K562 (cell line): ENCODE data around the gene CCSER2. TPM values are rescaled to one million over a fixed set of nuclear protein-coding genes. Genes with fewer than 3 reads are reported as not detected.
A peak's percentile ranks its signal among the peaks of the same experiment; 100 is the strongest.

Experiments
- ARID3A ChIP-seq: IDR thresholded peaks from 2 replicates; pipeline ENCODE4 v1.6.1; 2012; ENCODE audit warnings: low read depth, low read length, improper control_type of control experiment, borderline replicate concordance
- BCOR ChIP-seq: fragments of 450-650 bp; IDR thresholded peaks from 2 replicates; pipeline ENCODE4 v1.6.1; 2016
- BRF1 ChIP-seq: IDR thresholded peaks from 3 replicates; pipeline ENCODE4 v1.6.1; 2011; ENCODE audit warnings: borderline replicate concordance, mild to moderate bottlenecking; ENCODE audit not compliant: insufficient read length; ENCODE audit errors: extremely low read depth
- CCNT2 ChIP-seq: IDR thresholded peaks from 2 replicates; pipeline ENCODE4 v1.6.1; 2011; ENCODE audit warnings: borderline replicate concordance, low read depth, mild to moderate bottlenecking, moderate library complexity, mixed read lengths, low read length; ENCODE audit not compliant: insufficient read length; ENCODE audit errors: extremely low read depth
- CREB1 ChIP-seq, 2 experiments: sonication (generic) in 1 of 2; formaldehyde crosslinking in 1 of 2; IDR thresholded peaks; 2 replicates each; pipeline versions ENCODE4 v1.6.1 to v1.8.0; 2012 to 2022; ENCODE audit warnings: inconsistent platforms in 1 of 2, mild to moderate bottlenecking in 1 of 2, missing genetic modification reagents in 1 of 2, moderate library complexity in 1 of 2
- DEAF1 ChIP-seq: fragments of 450-650 bp; formaldehyde crosslinking; IDR thresholded peaks from 2 replicates; pipeline ENCODE4 v1.4.0; 2020; ENCODE audit warnings: mild to moderate bottlenecking, moderate library complexity
- HMG20B ChIP-seq: fragments of 250-450 bp; sonication (Bioruptor Pico); IDR thresholded peaks from 2 replicates; pipeline ENCODE4 v1.5.0; 2021; ENCODE audit warnings: mild to moderate bottlenecking
- HMGN3 ChIP-seq: IDR thresholded peaks from 2 replicates; pipeline ENCODE4 v1.6.1; 2011; ENCODE audit warnings: borderline replicate concordance, low read depth, mild to moderate bottlenecking, mixed read lengths, low read length; ENCODE audit not compliant: insufficient read length; ENCODE audit errors: extremely low read depth
- IFI16 ChIP-seq: fragments of 250-450 bp; sonication (Bioruptor Pico); IDR thresholded peaks from 2 replicates; pipeline ENCODE4 v2.1.2; 2022; ENCODE audit warnings: mild to moderate bottlenecking, inconsistent platforms
- OTX1 ChIP-seq: fragments of 450-650 bp; formaldehyde crosslinking; IDR thresholded peaks from 2 replicates; pipeline ENCODE4 v1.4.0; 2022; ENCODE audit warnings: mild to moderate bottlenecking
- PHF8 ChIP-seq: fragments of 200-600 bp; sonication (generic); IDR thresholded peaks from 2 replicates; pipeline ENCODE4 v1.6.1; 2012; ENCODE audit warnings: mixed run types, mild to moderate bottlenecking, inconsistent platforms, low read length, moderate library complexity, borderline replicate concordance
- PTRF ChIP-seq: fragments of 450-650 bp; IDR thresholded peaks from 2 replicates; pipeline ENCODE4 v1.6.1; 2016; ENCODE audit warnings: mild to moderate bottlenecking, missing genetic modification characterization, missing compliant biosample characterization
- SIN3A ChIP-seq, 2 experiments: fragments of 150-350 bp in 1 of 2; IDR thresholded peaks; 2 replicates each; pipeline ENCODE4 v1.6.1; 2011 to 2016; ENCODE audit warnings: borderline replicate concordance in 2 of 2, low read depth in 2 of 2, low read length in 2 of 2, mild to moderate bottlenecking in 2 of 2, moderate library complexity in 2 of 2; ENCODE audit not compliant: control insufficient read depth in 1 of 2
- SP2 ChIP-seq: IDR thresholded peaks from 2 replicates; pipeline ENCODE4 v1.6.1; 2011; ENCODE audit warnings: mild to moderate bottlenecking, low read depth, low read length, moderate library complexity; ENCODE audit not compliant: poor library complexity, severe bottlenecking; ENCODE audit errors: extremely low read depth
- TFAM ChIP-seq: fragments of 250-450 bp; sonication (Bioruptor Pico); conservative IDR thresholded peaks from 2 replicates; pipeline ENCODE4 v1.5.0; 2021; ENCODE audit warnings: mild to moderate bottlenecking, moderate library complexity
- UBTF ChIP-seq, 2 experiments: IDR thresholded peaks; 2 replicates each; pipeline ENCODE4 v1.6.1; 2012; ENCODE audit warnings: improper control_type of control experiment in 2 of 2, low read depth in 2 of 2, low read length in 2 of 2, borderline replicate concordance in 1 of 2
- ZNF124 ChIP-seq: sonication (generic); formaldehyde crosslinking; IDR thresholded peaks from 2 replicates; pipeline ENCODE4 v1.8.1; 2022; ENCODE audit warnings: missing genetic modification reagents
- ZNF830 ChIP-seq: fragments of 250-450 bp; sonication (Bioruptor Pico); IDR thresholded peaks from 2 replicates; pipeline ENCODE4 v1.5.0; 2021; ENCODE audit warnings: mild to moderate bottlenecking
- polyA plus RNA-seq, 8 experiments: library from polyadenylated mRNA; depleted of rRNA in 4 of 8; stranded (reverse) in 5 of 8; unstranded in 3 of 8; fragments of >200 nt; fragmentation: Nextera tagmentation in 2 of 8; fragmentation: Illumina TruSeq in 1 of 8; extraction: Ambion mirVana in 2 of 8; extraction: Trizol in 1 of 8; gene quantifications; 2 replicates each; pipeline versions ENCODE4 v1.2.1 to v1.2.3, GENCODE V29; 2011 to 2014; ENCODE audit warnings: inconsistent platforms in 1 of 8, missing spikeins in 1 of 8
- total RNA-seq, 7 experiments: library from RNA; depleted of rRNA in 6 of 7; stranded (reverse); fragments of >200 nt in 6 of 7; fragmentation: Illumina TruSeq in 2 of 7; extraction: Trizol in 2 of 7; gene quantifications; 2 replicates each; pipeline versions ENCODE4 v1.2.1 to v1.2.3, GENCODE V29; 2011 to 2021; ENCODE audit warnings: low replicate concordance in 1 of 7
- TF ChIP-seq, protein P1 (sequence below): fragments of 250-450 bp; sonication (Bioruptor Pico); IDR thresholded peaks from 2 replicates; pipeline ENCODE4 v1.5.0; 2020; ENCODE audit warnings: mild to moderate bottlenecking, borderline replicate concordance

Gene CCSER2
- total and polyA plus RNA-seq, 9 of the 15 experiments (the other 6 are each of a cell fraction or from before 2014, with no cell fraction given) = 2.7 to 15.1 (median 9.7) TPM

DNA sequence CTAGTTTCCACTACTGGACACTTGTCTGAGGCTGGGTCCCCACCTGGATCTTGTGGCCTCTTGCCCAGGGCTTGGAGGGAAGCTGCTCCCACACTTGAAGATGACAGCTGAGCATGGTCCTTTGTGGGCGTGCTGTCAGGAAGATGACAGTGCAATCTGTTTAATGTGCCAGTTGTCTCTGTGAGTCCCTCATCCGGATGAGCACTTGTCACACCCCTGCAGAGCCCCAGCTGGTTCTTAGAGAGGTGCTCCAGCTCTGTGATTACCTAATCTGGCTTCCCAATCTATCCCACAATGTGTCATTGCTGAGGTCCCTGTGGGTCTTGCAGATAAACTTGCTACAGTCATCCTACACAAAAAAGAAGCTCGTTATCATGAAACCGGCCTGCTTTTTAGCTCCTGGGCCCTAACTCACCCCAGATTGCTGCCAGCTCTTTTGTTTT, 34.8 kb upstream of the CCSER2 start (continued):
- TF ChIP-seq PTRF (tag) (no peak), UBTF (IDR thresholded peaks at IDR 0.05; ENCODE audit: borderline replicate concordance in 1 of 2, low read depth in 2 of 2, low read length in 2 of 2) (no peak), ARID3A (peak; percentile 71; the same call in 1 of the 2 replicates), BCOR (peak; percentile 75; the same call in 1 of the 2 replicates), SP2 (no peak), HMGN3 (peak; percentile 98), DEAF1 (0 out of 2 replicates have a peak, but pooled peaks have one; percentile 23), ZNF124 (CRISPR knock-in tag) (no peak), BRF1 (no peak), CCNT2 (peak; percentile 99), PHF8 (no peak), IFI16 (CRISPR knock-in tag) (no peak), SIN3A (IDR thresholded peaks at IDR 0.05; ENCODE audit: borderline replicate concordance in 2 of 2, control insufficient read depth in 1 of 2, low read depth in 2 of 2, low read length in 2 of 2) (peak; percentile 35 to 74; a peak in 1 of 4 replicates), HMG20B (CRISPR knock-in tag) (no peak), TFAM (CRISPR knock-in tag) (no peak), CREB1 (IDR thresholded peaks at IDR 0.05) (peak; percentile 80; the same call in 1 of the 2 replicates), CREB1 (CRISPR knock-in tag; IDR thresholded peaks at IDR 0.05) (peak; percentile 70; the same call in 1 of the 2 replicates), OTX1 (CRISPR knock-in tag) (peak; percentile 80; the same call in 1 of the 2 replicates), ZNF830 (CRISPR knock-in tag) (no peak)
- TF ChIP-seq, protein P1, sequence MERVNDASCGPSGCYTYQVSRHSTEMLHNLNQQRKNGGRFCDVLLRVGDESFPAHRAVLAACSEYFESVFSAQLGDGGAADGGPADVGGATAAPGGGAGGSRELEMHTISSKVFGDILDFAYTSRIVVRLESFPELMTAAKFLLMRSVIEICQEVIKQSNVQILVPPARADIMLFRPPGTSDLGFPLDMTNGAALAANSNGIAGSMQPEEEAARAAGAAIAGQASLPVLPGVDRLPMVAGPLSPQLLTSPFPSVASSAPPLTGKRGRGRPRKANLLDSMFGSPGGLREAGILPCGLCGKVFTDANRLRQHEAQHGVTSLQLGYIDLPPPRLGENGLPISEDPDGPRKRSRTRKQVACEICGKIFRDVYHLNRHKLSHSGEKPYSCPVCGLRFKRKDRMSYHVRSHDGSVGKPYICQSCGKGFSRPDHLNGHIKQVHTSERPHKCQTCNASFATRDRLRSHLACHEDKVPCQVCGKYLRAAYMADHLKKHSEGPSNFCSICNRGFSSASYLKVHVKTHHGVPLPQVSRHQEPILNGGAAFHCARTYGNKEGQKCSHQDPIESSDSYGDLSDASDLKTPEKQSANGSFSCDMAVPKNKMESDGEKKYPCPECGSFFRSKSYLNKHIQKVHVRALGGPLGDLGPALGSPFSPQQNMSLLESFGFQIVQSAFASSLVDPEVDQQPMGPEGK = no peak
